GM12878 (cell line): ENCODE data around the gene WASF2. TPM values are rescaled to one million over a fixed set of nuclear protein-coding genes. Genes with fewer than 3 reads are reported as not detected.
A peak's percentile ranks its signal among the peaks of the same experiment; 100 is the strongest.

ENCODE experiments used
- ATAC-seq: fragments of 200-7000 bp; cut with Tn5 transposase; 3 replicates; pipeline ENCODE4 v1.9.1; 2020; ENCODE audit warnings: mild to moderate bottlenecking, moderate library complexity
- BruUV-seq: library from RNA; stranded (reverse); fragments of 400-500 nt; replicated peaks from 2 replicates; lab custom pipeline; 2021; lab: Mats Ljungman, UMichigan
- CTCF ChIA-PET: fragments of 300-600 bp; sonication (Branson Sonifier 250); formaldehyde crosslinking; extraction: SDS; loops from one replicate; lab custom pipeline; 2021; ENCODE audit warnings: inconsistent platforms; lab: Yijun Ruan, JAX
- POLR2A ChIA-PET: fragments of 350-600 bp; formaldehyde crosslinking; extraction: SDS; loops from one replicate; lab custom pipeline; 2021; ENCODE audit warnings: inconsistent platforms; lab: Charles Lee
- RAD21 ChIA-PET: fragments of 300-600 bp; sonication (Branson Sonifier 250); formaldehyde crosslinking; loops from one replicate; lab custom pipeline; 2023; ENCODE audit warnings: antibody characterized with exemption; ENCODE audit not compliant: unreplicated experiment; lab: Charles Lee
- SMC1A ChIA-PET: fragments of 300-600 bp; sonication (Branson Sonifier 250); formaldehyde crosslinking; loops from one replicate; lab custom pipeline; 2023; ENCODE audit not compliant: unreplicated experiment, uncharacterized antibody; lab: Charles Lee
- DNase-seq: peaks from one replicate; pipeline ENCODE4 v3.0.0-alpha.2; 2011; ENCODE audit warnings: low read depth, low spot score
- FAIRE-seq: peaks from 3 replicates; lab custom pipeline; 2011; peaks lifted over from hg19 to GRCh38; lab: Jason Lieb, UNC
- H2AFZ ChIP-seq: 2 replicates; pipeline ENCODE4 v1.6.0; 2011; ENCODE audit warnings: low read depth, low read length, control low read depth; ENCODE audit not compliant: control insufficient read depth
- H3K27ac ChIP-seq: 2 replicates; pipeline ENCODE4 v1.5.1; 2011; ENCODE audit warnings: control low read depth; ENCODE audit not compliant: control insufficient read depth, insufficient read depth
- H3K27me3 ChIP-seq, 2 experiments: replicated peaks in 1 of 2; 2 replicates each; pipeline versions ENCODE4 v1.6.0 to v1.6.1; 2011; ENCODE audit warnings: low read length in 1 of 2; ENCODE audit not compliant: control insufficient read depth in 2 of 2, insufficient read depth in 2 of 2
- H3K36me3 ChIP-seq, 2 experiments: 2 replicates each; pipeline ENCODE4 v1.5.1; 2011; ENCODE audit warnings: low read length in 1 of 2; ENCODE audit not compliant: control insufficient read depth in 2 of 2, insufficient read depth in 2 of 2
- H3K4me1 ChIP-seq: 2 replicates; pipeline ENCODE4 v1.6.1; 2011; ENCODE audit warnings: mild to moderate bottlenecking, low read length, moderate library complexity, mixed read lengths; ENCODE audit not compliant: control insufficient read depth, insufficient read depth
- H3K4me2 ChIP-seq: 2 replicates; pipeline ENCODE4 v1.6.0; 2011; ENCODE audit warnings: control low read depth; ENCODE audit not compliant: control insufficient read depth, insufficient read depth
- H3K4me3 ChIP-seq: fragments of 200-600 bp; sonication (generic); 2 replicates; pipeline ENCODE4 v1.5.1; 2016
- H3K79me2 ChIP-seq: 2 replicates; pipeline ENCODE4 v1.6.0; 2011; ENCODE audit warnings: low read length; ENCODE audit not compliant: control insufficient read depth, insufficient read depth
- H3K9ac ChIP-seq: 2 replicates; pipeline ENCODE4 v1.8.0; 2011; ENCODE audit warnings: low read length, control low read depth, mixed read lengths; ENCODE audit not compliant: control insufficient read depth, insufficient read depth
- H3K9me3 ChIP-seq: replicated peaks from 3 replicates; pipeline ENCODE4 v1.5.1; 2011; ENCODE audit warnings: mild to moderate bottlenecking, low read length; ENCODE audit not compliant: control insufficient read depth, insufficient read depth
- H4K20me1 ChIP-seq: 2 replicates; pipeline ENCODE4 v1.6.0; 2011; ENCODE audit not compliant: control insufficient read depth, insufficient read depth
- BHLHE40 ChIP-seq, 2 experiments: fragments of 450-650 bp in 1 of 2; IDR thresholded peaks; 2 replicates each; pipeline ENCODE4 v1.6.1; 2011 to 2017; ENCODE audit warnings: low read depth in 2 of 2, borderline replicate concordance in 1 of 2, improper control_type of control experiment in 1 of 2, low read length in 1 of 2, mild to moderate bottlenecking in 1 of 2
- CBFB ChIP-seq: IDR thresholded peaks from 2 replicates; pipeline ENCODE4 v1.6.1; 2016; ENCODE audit warnings: antibody characterized with exemption, low read depth
- FOXK2 ChIP-seq: fragments of 450-650 bp; IDR thresholded peaks from 2 replicates; pipeline ENCODE4 v1.6.1; 2017; ENCODE audit warnings: mild to moderate bottlenecking, moderate library complexity
- KLF5 ChIP-seq: fragments of 450-650 bp; IDR thresholded peaks from 2 replicates; pipeline ENCODE4 v1.6.1; 2014; ENCODE audit warnings: mild to moderate bottlenecking; ENCODE audit not compliant: partially characterized antibody
- LARP7 ChIP-seq: fragments of 450-650 bp; IDR thresholded peaks from 2 replicates; pipeline ENCODE4 v1.6.1; 2017; ENCODE audit warnings: mild to moderate bottlenecking
- MYC ChIP-seq: IDR thresholded peaks from 2 replicates; pipeline ENCODE4 v1.6.1; 2011; ENCODE audit warnings: mild to moderate bottlenecking, low read length, moderate library complexity, inconsistent platforms; ENCODE audit not compliant: insufficient read depth, insufficient replicate concordance, insufficient read length, severe bottlenecking
- POU2F2 ChIP-seq: IDR thresholded peaks from 3 replicates; pipeline ENCODE4 v1.6.1; 2011; ENCODE audit warnings: low read depth, mild to moderate bottlenecking, low read length, borderline replicate concordance
- RELA ChIP-seq: fragments of 450-650 bp; IDR thresholded peaks from 2 replicates; pipeline ENCODE4 v1.8.0; 2014; ENCODE audit warnings: borderline replicate concordance; ENCODE audit not compliant: partially characterized antibody
- SMAD1 ChIP-seq: fragments of 450-650 bp; IDR thresholded peaks from 2 replicates; pipeline ENCODE4 v1.6.1; 2018; ENCODE audit warnings: mild to moderate bottlenecking, low read depth; ENCODE audit not compliant: partially characterized antibody
- SMC3 ChIP-seq: IDR thresholded peaks from 2 replicates; pipeline ENCODE4 v1.6.1; 2011; ENCODE audit warnings: low read length, improper control_type of control experiment, borderline replicate concordance
- SUPT20H ChIP-seq: IDR thresholded peaks from 2 replicates; pipeline ENCODE4 v1.6.1; 2011; ENCODE audit warnings: low read depth, mild to moderate bottlenecking, low read length, moderate library complexity, borderline replicate concordance; ENCODE audit not compliant: control insufficient read depth
- ZNF217 ChIP-seq: fragments of 450-650 bp; IDR thresholded peaks from 2 replicates; pipeline ENCODE4 v1.6.1; 2017; ENCODE audit warnings: antibody characterized with exemption, mild to moderate bottlenecking
- ZNF384 ChIP-seq: IDR thresholded peaks from 2 replicates; pipeline ENCODE4 v1.6.1; 2012; ENCODE audit warnings: low read depth, mild to moderate bottlenecking, low read length, improper control_type of control experiment, borderline replicate concordance
- WGBS: methylation state at CpG from one replicate; pipeline ENCODE4 v1.1.6; 2016; ENCODE audit warnings: low lambda C conversion rate; ENCODE audit not compliant: insufficient replicate concordance, insufficient coverage; ENCODE audit errors: missing lambda C conversion rate; 5-methylcytosine and 5-hydroxymethylcytosine counted together
- in situ Hi-C: fragments of 300-500 bp; cut with MboI; formaldehyde crosslinking; loops from 9 replicates; pipeline ENCODE4 v1.14.3; 2018; ENCODE audit warnings: mixed read lengths
- intact Hi-C: fragments of 100-400 bp; cut with micrococcal nuclease; formaldehyde crosslinking; loops from one replicate; pipeline ENCODE4 v1.14.2; 2022; ENCODE audit not compliant: unreplicated experiment
- polyA plus RNA-seq, 11 experiments: library from polyadenylated mRNA; depleted of rRNA in 4 of 11; unstranded in 6 of 11; stranded (reverse) in 5 of 11; fragments of >200 nt; fragmentation: Nextera tagmentation in 4 of 11; fragmentation: Illumina TruSeq in 1 of 11; extraction: Ambion mirVana in 4 of 11; extraction: Trizol in 1 of 11; gene quantifications; 1 replicate in 1 of 11; 2 replicates in 10 of 11; pipeline versions ENCODE4 v1.2.1 to v1.2.3, GENCODE V29; 2011 to 2016; ENCODE audit warnings: inconsistent platforms in 2 of 11, missing spikeins in 2 of 11, low read depth in 1 of 11
- total RNA-seq, 4 experiments: library from RNA; depleted of rRNA in 3 of 4; stranded (reverse); fragments of >200 nt in 3 of 4; fragmentation: Illumina TruSeq in 1 of 4; extraction: Trizol in 1 of 4; gene quantifications; 2 replicates each; pipeline versions ENCODE4 v1.2.1 to v1.2.3, GENCODE V29; 2013 to 2021
- TF ChIP-seq, protein P1 (sequence below): fragments of 450-650 bp; IDR thresholded peaks from 2 replicates; pipeline ENCODE4 v1.6.1; 2017; ENCODE audit warnings: low read depth, mild to moderate bottlenecking, moderate library complexity
- TF ChIP-seq, protein P2 (sequence below): IDR thresholded peaks from 2 replicates; pipeline ENCODE4 v1.6.1; 2011; ENCODE audit warnings: low read depth, mild to moderate bottlenecking, low read length, moderate library complexity, borderline replicate concordance; ENCODE audit errors: extremely low read depth
- TF ChIP-seq, protein P3 (sequence below): fragments of 450-650 bp; IDR thresholded peaks from 2 replicates; pipeline ENCODE4 v1.6.1; 2016; ENCODE audit warnings: mild to moderate bottlenecking, moderate library complexity, borderline replicate concordance

WASF2 gene
- total and polyA plus RNA-seq, 10 of the 15 experiments (the other 5 are each of a cell fraction or from before 2014, with no cell fraction given): 7.0 to 111 (median 37.1) TPM

DNA sequence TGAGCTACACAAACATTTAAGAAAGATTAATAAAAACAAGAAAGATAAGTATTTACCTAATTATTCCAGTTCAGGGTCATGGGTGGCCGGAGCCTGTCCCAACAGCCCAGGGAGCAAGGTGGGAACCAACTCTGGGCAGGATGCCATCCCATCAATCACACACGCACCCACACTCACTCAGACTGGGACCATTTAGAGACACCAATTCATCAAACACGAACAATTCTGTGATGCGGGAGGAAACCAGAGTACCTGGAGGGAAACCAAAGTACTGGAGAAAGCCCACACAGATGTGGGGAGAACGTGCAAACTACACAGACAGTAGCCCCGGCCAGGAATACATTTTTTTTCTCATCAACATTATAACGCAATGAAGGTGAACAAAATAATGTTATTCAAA is 16.2 kb downstream of the WASF2 start:
- peak overlapping the region; percentile 30; the same call in 1 of the 2 replicates for H3K27ac ChIP-seq
- SMC1A ChIA-PET: interaction anchor here (1.0 to 1.8 kb wide), 8 partner anchors 8 to 55 kb away, joined by 3 to 5 read pairs (median 4); no protein-coding TSS in a partner anchor
- peaks cover 49% of the 10 kb centered on the region for H3K4me1 ChIP-seq
- no peaks in the 10 kb centered on the region for H3K27me3 ChIP-seq
- peaks cover 2% of the 10 kb centered on the region; the same call in 2 of the 3 replicates for H3K9me3 ChIP-seq
- H3K79me2 ChIP-seq: peaks cover 92% of the 10 kb centered on the region
- ATAC-seq (peak; percentile 9; the same call in 2 of the 3 replicates), DNase-seq (no peak), FAIRE-seq (no peak)
- no peak overlapping the region for H3K9ac ChIP-seq
- peak overlapping the region; percentile 24; the same call in 1 of the 2 replicates for H3K4me3 ChIP-seq
- CTCF ChIA-PET: interaction anchor here (1.2 kb wide), 1 partner anchor 28 kb away, joined by 3 read pairs; no protein-coding TSS in a partner anchor
- peak overlapping the region; percentile 40; the same call in 1 of the 2 replicates for H3K4me2 ChIP-seq
- peaks cover 2 to 5% of the 10 kb centered on the region in 2 experiments; a peak in 3 of 4 replicates for H3K36me3 ChIP-seq
- POLR2A ChIA-PET: interaction anchor here (0.9 to 1.9 kb wide), 5 partner anchors 9 to 38 kb away, joined by 3 to 10 read pairs (median 5); no protein-coding TSS in a partner anchor
- TF ChIP-seq, protein P1, sequence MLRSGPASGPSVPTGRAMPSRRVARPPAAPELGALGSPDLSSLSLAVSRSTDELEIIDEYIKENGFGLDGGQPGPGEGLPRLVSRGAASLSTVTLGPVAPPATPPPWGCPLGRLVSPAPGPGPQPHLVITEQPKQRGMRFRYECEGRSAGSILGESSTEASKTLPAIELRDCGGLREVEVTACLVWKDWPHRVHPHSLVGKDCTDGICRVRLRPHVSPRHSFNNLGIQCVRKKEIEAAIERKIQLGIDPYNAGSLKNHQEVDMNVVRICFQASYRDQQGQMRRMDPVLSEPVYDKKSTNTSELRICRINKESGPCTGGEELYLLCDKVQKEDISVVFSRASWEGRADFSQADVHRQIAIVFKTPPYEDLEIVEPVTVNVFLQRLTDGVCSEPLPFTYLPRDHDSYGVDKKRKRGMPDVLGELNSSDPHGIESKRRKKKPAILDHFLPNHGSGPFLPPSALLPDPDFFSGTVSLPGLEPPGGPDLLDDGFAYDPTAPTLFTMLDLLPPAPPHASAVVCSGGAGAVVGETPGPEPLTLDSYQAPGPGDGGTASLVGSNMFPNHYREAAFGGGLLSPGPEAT: no peak
- no peak for TF ChIP-seq KLF5
- TF ChIP-seq SMAD1: no peak
- TF ChIP-seq FOXK2: no peak
- TF ChIP-seq, protein P2, sequence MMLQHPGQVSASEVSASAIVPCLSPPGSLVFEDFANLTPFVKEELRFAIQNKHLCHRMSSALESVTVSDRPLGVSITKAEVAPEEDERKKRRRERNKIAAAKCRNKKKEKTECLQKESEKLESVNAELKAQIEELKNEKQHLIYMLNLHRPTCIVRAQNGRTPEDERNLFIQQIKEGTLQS: no peak
- TF ChIP-seq SMC3: no peak
- no peak for TF ChIP-seq BHLHE40 (IDR thresholded peaks at IDR 0.05; ENCODE audit: borderline replicate concordance in 1 of 2, low read depth in 2 of 2, low read length in 1 of 2)
- TF ChIP-seq, protein P3, sequence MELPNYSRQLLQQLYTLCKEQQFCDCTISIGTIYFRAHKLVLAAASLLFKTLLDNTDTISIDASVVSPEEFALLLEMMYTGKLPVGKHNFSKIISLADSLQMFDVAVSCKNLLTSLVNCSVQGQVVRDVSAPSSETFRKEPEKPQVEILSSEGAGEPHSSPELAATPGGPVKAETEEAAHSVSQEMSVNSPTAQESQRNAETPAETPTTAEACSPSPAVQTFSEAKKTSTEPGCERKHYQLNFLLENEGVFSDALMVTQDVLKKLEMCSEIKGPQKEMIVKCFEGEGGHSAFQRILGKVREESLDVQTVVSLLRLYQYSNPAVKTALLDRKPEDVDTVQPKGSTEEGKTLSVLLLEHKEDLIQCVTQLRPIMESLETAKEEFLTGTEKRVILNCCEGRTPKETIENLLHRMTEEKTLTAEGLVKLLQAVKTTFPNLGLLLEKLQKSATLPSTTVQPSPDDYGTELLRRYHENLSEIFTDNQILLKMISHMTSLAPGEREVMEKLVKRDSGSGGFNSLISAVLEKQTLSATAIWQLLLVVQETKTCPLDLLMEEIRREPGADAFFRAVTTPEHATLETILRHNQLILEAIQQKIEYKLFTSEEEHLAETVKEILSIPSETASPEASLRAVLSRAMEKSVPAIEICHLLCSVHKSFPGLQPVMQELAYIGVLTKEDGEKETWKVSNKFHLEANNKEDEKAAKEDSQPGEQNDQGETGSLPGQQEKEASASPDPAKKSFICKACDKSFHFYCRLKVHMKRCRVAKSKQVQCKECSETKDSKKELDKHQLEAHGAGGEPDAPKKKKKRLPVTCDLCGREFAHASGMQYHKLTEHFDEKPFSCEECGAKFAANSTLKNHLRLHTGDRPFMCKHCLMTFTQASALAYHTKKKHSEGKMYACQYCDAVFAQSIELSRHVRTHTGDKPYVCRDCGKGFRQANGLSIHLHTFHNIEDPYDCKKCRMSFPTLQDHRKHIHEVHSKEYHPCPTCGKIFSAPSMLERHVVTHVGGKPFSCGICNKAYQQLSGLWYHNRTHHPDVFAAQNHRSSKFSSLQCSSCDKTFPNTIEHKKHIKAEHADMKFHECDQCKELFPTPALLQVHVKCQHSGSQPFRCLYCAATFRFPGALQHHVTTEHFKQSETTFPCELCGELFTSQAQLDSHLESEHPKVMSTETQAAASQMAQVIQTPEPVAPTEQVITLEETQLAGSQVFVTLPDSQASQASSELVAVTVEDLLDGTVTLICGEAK: no peak
- no peak for TF ChIP-seq ZNF217
- TF ChIP-seq LARP7: no peak
- no peak for TF ChIP-seq CBFB
- no peak for TF ChIP-seq RELA
- TF ChIP-seq ZNF384: no peak
- TF ChIP-seq SUPT20H: no peak
- TF ChIP-seq MYC: no peak
- no peak for TF ChIP-seq POU2F2
- H4K20me1 ChIP-seq: no peaks in the 10 kb centered on the region
- H2AFZ ChIP-seq: no peak overlapping the region
- in situ Hi-C loops (no loop called here), intact Hi-C loops (no loop called here)
- RAD21 ChIA-PET: interaction anchor here (1.5 kb wide), 1 partner anchor 36 kb away, joined by 4 read pairs; no protein-coding TSS in a partner anchor
- 94% methylated on average over 7 of the region's 7 CpGs for WGBS
- BruUV-seq: no TSS peak
